Activated CD4-positive, CD25-positive, alpha-beta regulatory T cell treated with anti-CD3 and anti-CD28 coated beads, Interleukin-2, amount 50 U/mL, for 72 hours (primary cell): Measurements from ENCODE around the gene PRIM2.
"Not testable (repeated sequence)": the region's sequence is repeated elsewhere in the genome, so short reads cannot be mapped to it uniquely, and the experiment has no call there.

Source experiments
- DNase-seq: peaks from one replicate; pipeline ENCODE4 v3.0.0; 2021

The PRIM2 gene

DNA sequence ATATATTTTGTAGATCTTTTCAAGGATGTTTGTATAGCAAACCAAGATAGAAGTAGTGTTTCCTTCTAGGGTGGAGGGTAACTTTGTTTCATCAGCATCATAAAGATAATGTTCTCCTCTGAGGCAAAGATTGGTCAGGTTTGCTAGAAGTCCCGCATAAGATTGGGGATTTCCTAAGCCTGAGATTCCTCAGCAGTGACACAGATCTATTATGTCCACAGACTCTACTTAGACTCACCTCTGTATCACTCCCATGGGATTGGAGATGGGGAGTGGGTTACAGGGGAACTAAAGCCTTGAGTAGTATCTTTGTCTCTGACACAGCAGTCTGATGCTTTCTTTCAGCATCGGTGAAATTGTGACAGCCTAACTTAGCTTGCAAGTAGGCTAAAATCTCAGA is 341.1 kb downstream of the PRIM2 start:
- not testable (repeated sequence) for DNase-seq

DNA sequence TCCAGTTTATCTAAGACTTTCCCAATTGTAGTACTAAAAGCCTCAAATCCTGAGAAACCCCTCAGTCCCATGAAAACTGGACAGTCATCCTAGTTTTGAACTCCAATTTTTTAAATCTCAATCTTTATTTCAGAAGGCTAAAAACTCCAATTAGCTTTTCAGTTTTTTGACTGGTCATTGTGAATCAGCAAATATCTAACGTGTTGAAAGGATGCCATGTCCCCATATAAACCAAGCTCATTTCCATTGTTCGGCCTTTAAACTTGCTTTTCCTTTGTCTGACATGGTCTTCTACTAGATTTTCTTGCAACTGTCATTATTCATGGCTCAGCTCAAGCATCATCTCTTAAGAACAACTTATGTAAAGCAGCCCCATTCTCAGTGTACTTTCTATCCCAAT is 342.4 kb downstream of the PRIM2 start:
- DNase-seq: not testable (repeated sequence)

DNA sequence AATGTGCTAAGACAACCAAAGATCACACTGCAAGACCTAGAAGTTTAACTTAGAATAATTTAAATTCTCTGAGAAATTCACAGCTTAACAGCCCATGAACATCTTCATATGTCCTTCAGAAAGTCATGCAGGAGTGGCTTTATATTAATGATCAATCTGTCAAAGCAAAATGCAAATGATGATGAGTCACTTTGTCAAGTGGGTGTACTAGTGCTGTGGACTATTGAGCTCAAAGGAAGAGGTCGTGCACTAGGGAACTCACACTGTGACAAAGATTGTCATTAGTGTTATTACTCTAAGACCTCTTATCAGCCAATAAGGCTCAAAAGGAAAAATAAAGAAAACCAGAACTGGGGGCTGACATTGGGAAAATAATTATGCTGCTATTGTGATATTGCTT is 343.5 kb downstream of the PRIM2 start:
- not testable (repeated sequence) for DNase-seq

DNA sequence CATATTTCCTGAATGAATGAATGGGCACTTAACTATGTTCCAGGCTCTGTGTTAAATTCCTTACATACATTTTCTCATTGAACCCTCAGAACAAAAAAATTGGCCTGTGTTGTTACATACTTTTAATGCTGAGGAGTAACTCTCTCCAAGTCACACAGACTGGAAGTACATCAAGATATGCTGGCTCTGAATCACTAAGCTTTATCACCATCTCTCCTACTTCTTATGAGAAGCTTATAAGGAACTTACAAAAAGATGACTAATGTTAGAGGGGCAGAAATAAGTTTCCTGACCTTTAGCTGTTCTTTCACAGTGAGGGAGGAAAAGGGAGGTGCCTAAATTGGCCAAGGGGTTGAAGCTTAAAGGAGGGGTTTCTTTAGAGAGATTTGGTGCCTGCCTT is 350.7 kb downstream of the PRIM2 start:
- DNase-seq: not testable (repeated sequence)

DNA sequence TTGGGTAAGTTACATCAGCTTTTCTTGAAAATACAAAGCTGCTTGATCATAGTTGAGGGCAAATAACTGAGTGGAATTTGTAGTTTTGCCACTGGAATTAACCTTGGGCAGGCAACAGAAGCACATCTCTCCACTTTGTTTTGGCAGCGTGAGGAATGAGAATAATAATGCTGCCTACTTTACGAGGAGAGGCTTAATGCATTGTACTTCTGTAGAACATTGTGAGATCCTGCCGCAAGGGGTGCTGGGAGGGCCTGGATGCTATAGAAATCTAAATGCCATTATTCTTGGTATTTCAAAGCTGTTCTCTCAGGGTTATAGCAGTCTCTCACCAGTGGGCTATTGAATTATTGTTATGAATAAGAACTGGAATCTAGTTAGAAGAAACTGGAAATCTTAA is 353.8 kb downstream of the PRIM2 start:
- not testable (repeated sequence) for DNase-seq

DNA sequence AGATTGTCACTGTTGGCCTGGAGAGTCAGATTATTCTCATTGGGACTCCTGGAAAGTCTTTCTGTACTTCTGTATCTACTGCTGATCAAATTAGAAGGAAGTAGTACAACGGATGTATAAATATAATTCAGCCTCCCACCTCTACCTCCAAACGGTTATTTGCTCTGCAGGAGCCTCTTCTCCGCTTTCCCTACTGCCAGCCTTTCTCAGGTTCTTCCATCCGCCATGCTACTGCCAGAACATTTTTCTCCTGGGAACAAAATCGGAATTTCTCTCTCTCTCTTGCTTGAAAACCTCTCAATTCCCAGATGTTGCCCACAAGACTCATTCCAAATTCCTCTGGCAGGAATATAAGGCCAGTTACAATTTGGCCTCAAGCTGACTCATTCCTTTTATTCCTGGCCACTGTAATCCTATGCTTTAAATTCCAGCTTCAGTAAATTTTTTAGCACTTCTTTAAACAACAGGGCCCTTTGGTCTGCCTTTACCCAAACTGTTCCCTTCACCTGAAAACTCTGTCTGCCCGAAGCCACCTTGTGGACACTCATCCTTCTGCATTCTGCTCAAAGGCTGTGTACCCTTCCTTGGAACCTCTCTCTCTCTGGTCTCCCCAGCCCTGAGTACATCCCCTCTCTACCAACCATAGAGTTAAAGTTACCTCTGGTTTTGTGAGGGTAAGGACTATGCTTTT is 354.7 kb downstream of the PRIM2 start:
- DNase-seq: not testable (repeated sequence)

DNA sequence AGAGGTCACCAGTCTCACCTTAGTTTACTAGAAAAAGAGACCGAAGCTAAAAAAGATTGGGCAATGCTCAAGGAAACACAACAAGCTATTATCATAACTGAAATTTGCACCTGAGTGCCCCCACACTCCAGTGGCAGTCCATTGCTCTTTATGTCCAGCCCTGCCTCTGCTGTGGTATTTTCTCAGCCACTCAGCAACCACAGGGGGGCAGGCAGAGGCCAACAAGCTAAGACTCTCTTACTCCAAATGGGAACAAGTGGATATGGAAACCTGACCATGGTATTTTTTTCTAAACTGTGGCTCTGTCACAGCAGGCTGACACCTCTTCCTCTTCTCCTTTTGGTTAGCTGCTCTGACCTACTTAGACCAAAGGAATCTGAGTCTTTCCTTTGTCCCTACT is 355.9 kb downstream of the PRIM2 start:
- not testable (repeated sequence) for DNase-seq

DNA sequence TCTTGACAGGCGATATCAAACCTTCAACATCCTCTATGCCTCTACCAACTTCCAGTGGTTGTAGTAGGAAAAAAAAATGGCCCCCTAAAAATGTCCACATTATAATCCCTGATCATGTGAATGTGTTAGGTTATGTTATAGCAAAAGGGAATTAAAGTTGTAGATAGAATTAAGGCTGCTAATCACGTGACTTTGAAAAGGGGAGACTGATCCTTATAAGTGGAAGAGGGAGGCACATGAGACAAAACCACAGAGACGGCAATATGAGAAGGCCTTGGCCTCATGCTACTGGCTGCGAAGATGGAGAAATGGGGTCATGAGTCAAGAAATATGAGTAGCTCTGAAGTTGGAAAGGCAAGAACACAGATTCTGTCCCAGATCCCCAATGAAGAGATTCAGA is 358.0 kb downstream of the PRIM2 start:
- not testable (repeated sequence) for DNase-seq

DNA sequence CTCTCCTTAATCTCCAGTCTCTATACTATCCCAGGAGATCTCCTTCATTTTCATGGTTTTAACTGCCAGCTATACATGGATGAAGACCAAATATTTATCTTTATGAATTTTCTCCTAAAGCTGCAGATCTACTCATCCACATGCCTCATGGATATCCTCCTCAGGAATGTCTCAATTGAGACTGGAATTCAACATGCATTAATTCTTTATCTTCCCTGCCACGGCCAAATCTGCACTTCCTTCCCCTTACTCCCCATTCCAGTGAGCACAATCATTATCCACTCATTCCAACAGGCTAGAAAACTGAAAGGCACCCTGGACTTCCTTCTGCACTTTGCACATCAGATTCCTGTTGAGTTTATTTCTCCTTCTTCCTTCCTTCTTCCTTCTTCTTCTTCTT is 379.0 kb downstream of the PRIM2 start:
- DNase-seq: not testable (repeated sequence)
